Measurements from ENCODE around the gene HIF1A.

DNA sequence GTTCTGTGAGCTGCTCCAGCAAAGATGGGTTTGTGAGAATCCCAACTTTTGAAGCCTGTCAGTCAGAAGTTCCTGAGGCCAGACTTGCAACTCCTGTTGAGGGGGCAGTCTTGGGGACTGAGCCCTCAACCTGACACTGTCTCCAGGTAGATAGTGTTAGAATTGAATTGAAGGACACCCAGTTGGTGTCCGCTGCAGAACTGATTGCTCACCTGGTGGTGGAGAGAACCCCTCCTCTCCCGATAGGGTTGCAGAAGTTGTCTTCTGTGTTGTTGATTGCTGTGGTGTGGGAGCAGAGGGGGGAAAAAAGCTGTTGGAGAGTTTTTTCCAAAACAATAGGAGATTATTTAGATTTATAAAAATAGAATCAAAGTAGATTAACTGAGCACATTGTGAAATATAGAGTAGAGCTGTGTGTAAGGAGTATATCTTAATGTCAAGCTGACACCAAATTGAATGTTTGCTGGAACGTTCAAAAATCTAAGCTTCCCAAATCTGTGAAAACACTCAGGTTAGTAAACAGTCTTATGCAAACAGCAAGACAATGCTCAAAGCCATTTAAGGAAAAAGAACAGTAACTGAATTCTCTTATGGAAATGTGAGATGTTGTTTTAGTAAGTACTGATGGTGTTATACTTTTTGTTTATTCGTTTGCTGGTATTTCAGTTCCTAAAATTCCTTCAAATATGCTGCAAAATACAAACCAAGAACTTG lies 18.6 kb downstream of the HIF1A start:
- TF ChIP-seq, protein P1, sequence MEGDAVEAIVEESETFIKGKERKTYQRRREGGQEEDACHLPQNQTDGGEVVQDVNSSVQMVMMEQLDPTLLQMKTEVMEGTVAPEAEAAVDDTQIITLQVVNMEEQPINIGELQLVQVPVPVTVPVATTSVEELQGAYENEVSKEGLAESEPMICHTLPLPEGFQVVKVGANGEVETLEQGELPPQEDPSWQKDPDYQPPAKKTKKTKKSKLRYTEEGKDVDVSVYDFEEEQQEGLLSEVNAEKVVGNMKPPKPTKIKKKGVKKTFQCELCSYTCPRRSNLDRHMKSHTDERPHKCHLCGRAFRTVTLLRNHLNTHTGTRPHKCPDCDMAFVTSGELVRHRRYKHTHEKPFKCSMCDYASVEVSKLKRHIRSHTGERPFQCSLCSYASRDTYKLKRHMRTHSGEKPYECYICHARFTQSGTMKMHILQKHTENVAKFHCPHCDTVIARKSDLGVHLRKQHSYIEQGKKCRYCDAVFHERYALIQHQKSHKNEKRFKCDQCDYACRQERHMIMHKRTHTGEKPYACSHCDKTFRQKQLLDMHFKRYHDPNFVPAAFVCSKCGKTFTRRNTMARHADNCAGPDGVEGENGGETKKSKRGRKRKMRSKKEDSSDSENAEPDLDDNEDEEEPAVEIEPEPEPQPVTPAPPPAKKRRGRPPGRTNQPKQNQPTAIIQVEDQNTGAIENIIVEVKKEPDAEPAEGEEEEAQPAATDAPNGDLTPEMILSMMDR (IDR thresholded peaks at IDR 0.05; ENCODE audit: borderline replicate concordance, extremely low read depth, low read length, poor library complexity, severe bottlenecking) = no peak
- TF ChIP-seq EZH2 (IDR thresholded peaks at IDR 0.05; ENCODE audit: borderline replicate concordance, low read depth, low read length, severe bottlenecking) = no peak
